ENCODE measurements around the gene RUNX2.

RUNX2 gene

DNA sequence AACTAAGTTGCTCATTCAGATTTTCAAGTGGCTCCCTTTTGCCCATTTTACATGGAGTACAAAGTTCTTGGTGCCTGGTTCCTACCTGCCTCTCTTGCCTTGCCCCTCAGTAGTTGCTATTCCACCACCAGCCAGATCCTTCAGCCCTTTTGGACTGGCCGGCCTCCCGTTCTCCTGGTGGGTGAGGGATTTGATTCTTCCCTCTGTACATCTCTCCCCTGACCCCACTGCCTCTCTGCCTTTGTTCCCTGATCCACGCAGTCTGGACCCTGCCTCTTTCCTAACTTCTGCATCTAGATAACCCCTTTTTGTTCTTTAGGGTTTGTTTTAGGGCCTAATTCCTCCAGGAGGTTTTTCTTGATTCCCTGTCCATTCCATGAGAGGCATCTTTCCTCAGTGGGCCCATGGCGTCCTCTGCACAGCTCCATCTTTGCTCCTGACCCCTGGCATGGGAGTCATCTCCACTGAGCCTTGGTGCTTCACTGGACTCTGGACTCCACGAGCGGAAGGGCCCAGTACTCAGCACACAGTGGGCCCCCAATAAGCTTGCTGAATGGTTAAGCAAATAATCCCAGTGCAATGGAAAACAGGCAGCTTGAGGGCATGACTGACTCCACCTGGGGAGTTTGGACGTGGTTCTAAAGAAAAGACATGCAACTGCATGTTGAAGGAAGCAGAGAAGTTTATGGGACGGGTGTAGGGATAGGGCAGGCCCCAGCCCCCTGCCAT, 358.9 kb downstream of the RUNX2 start:
- no peak overlapping the region for H3K4me3 ChIP-seq (ENCODE audit: low read length)
- H3K36me3 ChIP-seq (ENCODE audit: insufficient read depth, low read length) = no peaks in the 10 kb centered on the region
- H3K27ac ChIP-seq (ENCODE audit: low read depth, low read length) = no peak overlapping the region
- WGBS = 96% methylated on average over 8 of the region's 8 CpGs
- no peaks in the 10 kb centered on the region for H3K27me3 ChIP-seq (ENCODE audit: insufficient read depth, low read length)
- H3K9ac ChIP-seq (ENCODE audit: low read depth, low read length) = no peak overlapping the region
- no peaks in the 10 kb centered on the region for H3K4me1 ChIP-seq (ENCODE audit: insufficient read depth, low read length)
- H3K9me3 ChIP-seq (ENCODE audit: insufficient read depth, low read depth, low read length) = no peaks in the 10 kb centered on the region

DNA sequence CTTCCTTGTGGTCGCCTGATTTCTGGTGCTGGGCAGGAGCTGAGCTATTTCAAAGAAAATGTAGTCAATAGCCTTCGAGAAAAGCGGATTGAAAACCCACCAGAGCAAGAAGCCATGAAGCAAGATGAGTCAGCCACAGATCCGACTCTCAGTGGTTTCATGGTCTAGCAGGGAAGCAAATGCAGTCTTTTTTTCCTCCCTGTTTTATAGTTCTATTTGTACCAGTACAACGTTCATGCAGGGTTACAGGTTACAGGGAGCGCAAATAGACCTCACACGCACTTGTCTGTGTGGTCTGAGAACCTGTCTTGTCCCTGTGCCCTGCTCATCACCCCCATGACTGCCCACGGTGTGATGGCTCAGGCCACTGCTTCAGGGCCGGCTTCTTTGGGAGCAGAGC, 359.4 kb downstream of the RUNX2 start:
- Histone ChIP-seq H3K9me3 (ENCODE audit: insufficient read depth, low read depth, low read length) (no peaks in the 10 kb centered on the region), H3K4me3 (ENCODE audit: low read length) (no peak overlapping the region), H3K27ac (ENCODE audit: low read depth, low read length) (no peak overlapping the region), H3K4me1 (ENCODE audit: insufficient read depth, low read length) (no peaks in the 10 kb centered on the region), H3K9ac (ENCODE audit: low read depth, low read length) (no peak overlapping the region), H3K27me3 (ENCODE audit: insufficient read depth, low read length) (no peaks in the 10 kb centered on the region), H3K36me3 (ENCODE audit: insufficient read depth, low read length) (no peaks in the 10 kb centered on the region)
- WGBS = 94% methylated on average over 9 of the region's 9 CpGs

DNA sequence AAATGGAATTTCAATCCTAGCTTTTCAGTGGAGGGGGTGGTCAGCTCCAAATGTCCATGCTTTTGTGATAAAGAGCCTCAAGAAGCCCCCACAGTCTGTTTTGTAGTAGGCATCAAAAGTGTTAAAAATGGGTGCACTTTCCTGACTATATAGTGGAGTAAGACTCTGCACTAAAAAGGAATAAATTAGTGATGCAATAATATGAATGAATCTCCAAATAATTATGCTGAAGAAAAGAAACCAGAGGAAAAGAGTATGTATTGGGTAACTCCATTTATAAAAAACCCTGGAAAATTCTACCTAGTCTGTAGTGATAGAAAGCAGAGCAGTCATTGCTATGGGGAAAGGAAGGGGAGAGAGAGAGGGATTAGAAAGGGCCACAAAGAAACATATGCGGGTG, 360.1 kb downstream of the RUNX2 start:
- Histone ChIP-seq H3K4me3 (ENCODE audit: low read length) (no peak overlapping the region), H3K27me3 (ENCODE audit: insufficient read depth, low read length) (no peaks in the 10 kb centered on the region), H3K4me1 (ENCODE audit: insufficient read depth, low read length) (no peaks in the 10 kb centered on the region), H3K9ac (ENCODE audit: low read depth, low read length) (no peak overlapping the region), H3K36me3 (ENCODE audit: insufficient read depth, low read length) (no peaks in the 10 kb centered on the region), H3K27ac (ENCODE audit: low read depth, low read length) (no peak overlapping the region), H3K9me3 (ENCODE audit: insufficient read depth, low read depth, low read length) (no peaks in the 10 kb centered on the region)
- 100% methylated on average over 1 of the region's 1 CpG for WGBS

DNA sequence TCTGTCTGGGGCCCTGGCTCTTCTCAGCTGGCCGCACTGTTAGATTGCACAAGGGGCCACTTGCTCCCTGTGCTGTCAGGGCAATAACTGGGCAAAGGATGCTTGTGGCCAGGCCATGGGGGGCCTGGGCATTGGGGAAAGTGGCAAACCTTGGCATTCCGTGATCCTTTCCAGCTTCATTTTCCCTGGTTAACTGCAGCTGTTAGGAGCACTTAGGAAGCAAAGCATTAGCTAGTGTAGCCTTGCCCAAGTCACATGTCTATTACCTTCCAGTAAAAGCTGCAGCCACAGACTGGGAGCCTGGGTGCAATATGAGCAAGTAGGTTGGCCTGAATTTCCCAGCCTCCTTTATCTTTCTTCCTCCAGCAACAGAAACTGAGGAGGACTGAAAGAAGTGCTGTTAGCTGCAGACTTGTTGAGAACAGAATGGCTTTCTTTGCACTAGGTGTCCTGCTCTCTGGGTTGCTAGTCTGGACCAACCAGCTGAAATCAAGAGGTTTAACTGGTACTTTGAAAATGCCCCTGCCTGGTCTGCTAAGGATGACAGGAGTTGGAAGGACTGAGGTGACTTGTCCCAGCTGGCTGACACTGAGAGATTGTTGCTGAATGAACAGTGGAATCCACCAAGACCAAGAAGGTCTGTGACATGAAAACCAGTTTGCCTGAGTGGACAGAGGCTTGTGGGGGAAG, 361.9 kb downstream of the RUNX2 start:
- WGBS = 90% methylated on average over 2 of the region's 2 CpGs
- H3K36me3 ChIP-seq (ENCODE audit: insufficient read depth, low read length) = no peaks in the 10 kb centered on the region
- H3K9ac ChIP-seq (ENCODE audit: low read depth, low read length) = no peak overlapping the region
- no peaks in the 10 kb centered on the region for H3K4me1 ChIP-seq (ENCODE audit: insufficient read depth, low read length)
- H3K27ac ChIP-seq (ENCODE audit: low read depth, low read length) = no peak overlapping the region
- H3K27me3 ChIP-seq (ENCODE audit: insufficient read depth, low read length) = no peaks in the 10 kb centered on the region
- H3K9me3 ChIP-seq (ENCODE audit: insufficient read depth, low read depth, low read length) = no peaks in the 10 kb centered on the region
- H3K4me3 ChIP-seq (ENCODE audit: low read length) = no peak overlapping the region

DNA sequence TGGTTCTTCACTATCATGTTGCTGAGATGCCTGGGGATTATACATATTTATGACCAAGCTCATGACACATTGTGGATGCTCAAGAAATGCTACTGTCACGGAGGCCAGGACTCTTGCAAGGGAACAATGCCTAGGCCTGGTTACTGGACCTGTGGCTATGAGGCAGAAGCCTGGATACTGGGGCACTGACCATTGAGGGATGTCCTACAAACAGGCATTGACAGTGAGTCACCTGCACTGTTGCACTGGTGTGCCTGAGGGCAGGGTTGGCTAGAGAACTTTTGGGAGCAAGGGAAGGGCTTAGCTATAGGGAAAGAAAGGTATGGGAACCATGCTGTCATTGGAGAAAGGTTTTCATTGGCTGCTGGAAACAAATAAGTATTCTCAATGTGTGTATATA, 362.7 kb downstream of the RUNX2 start:
- no peaks in the 10 kb centered on the region for H3K4me1 ChIP-seq (ENCODE audit: insufficient read depth, low read length)
- no peak overlapping the region for H3K9ac ChIP-seq (ENCODE audit: low read depth, low read length)
- no peaks in the 10 kb centered on the region for H3K36me3 ChIP-seq (ENCODE audit: insufficient read depth, low read length)
- H3K27me3 ChIP-seq (ENCODE audit: insufficient read depth, low read length) = no peaks in the 10 kb centered on the region
- no peaks in the 10 kb centered on the region for H3K9me3 ChIP-seq (ENCODE audit: insufficient read depth, low read depth, low read length)
- H3K27ac ChIP-seq (ENCODE audit: low read depth, low read length) = no peak overlapping the region
- no peak overlapping the region for H3K4me3 ChIP-seq (ENCODE audit: low read length)
- WGBS = 97% methylated on average over 1 of the region's 1 CpG

DNA sequence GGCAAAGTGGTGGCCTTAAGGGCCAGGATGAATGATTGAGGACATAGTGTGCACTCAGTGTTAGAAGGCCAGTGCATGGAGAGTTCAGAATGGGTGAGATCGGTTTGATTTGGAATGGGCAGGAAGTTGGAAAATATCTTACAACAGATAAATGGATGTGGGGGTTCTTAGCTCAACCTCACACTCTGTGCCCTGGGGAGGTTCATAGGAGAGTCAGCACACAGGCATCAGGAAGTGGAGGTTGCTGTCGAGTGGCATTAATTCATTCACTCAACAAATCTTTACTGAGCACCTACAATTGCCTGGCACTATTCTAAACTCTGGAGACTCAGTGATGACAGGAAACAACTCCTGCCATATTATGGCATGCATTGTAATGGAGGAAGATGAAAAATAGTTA, 363.3 kb downstream of the RUNX2 start:
- no peak overlapping the region for H3K4me3 ChIP-seq (ENCODE audit: low read length)

DNA sequence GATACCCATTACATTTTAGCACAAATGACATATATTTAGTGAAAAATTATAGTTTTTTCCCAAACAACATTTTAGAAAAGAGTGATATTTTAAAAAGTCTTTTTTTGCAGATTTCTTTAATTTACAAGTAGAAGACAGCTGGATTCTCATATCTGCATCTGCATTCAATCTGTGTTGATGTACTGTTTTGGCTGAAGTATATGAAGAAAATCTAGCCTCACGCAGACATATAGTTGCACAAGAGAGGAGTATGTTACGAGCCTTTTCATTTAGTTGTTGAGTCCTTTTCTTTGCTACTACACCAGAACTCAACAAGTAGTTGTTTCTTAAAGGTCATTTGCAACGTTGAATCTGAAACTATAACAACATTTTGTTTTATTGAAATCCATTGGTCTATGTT, 363.9 kb downstream of the RUNX2 start:
- 97% methylated on average over 2 of the region's 3 CpGs for WGBS
- no peaks in the 10 kb centered on the region for H3K27me3 ChIP-seq (ENCODE audit: insufficient read depth, low read length)

More for the DNA sequence above, 363.3 kb downstream of the RUNX2 start:
- Histone ChIP-seq H3K4me1 (ENCODE audit: insufficient read depth, low read length) (no peaks in the 10 kb centered on the region), H3K27ac (ENCODE audit: low read depth, low read length) (no peak overlapping the region), H3K9ac (ENCODE audit: low read depth, low read length) (no peak overlapping the region), H3K9me3 (ENCODE audit: insufficient read depth, low read depth, low read length) (no peaks in the 10 kb centered on the region), H3K36me3 (ENCODE audit: insufficient read depth, low read length) (no peaks in the 10 kb centered on the region), H3K27me3 (ENCODE audit: insufficient read depth, low read length) (no peaks in the 10 kb centered on the region)
- 98% methylated on average over 2 of the region's 2 CpGs for WGBS

DNA sequence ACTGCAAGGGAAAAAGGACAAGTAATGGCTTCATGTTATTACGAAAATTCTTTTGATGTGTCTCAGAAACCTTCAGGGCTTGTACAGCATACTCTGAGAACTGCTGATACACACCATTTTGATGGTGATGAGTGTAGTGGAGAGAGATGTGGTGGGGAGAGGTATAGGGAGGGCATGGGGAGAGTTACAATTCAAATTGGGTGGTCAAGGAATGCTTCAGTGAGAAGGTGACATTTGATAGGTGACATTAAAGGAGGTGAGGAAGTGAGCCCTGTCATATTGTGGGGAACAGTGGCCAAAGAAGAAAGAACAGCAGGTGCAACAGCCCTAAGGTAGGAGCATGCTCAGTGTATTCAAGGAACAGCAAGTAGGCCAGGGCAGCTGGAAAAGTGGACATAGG, 368.6 kb downstream of the RUNX2 start:
- Histone ChIP-seq H3K4me3 (ENCODE audit: low read length) (no peak overlapping the region), H3K9ac (ENCODE audit: low read depth, low read length) (no peak overlapping the region), H3K36me3 (ENCODE audit: insufficient read depth, low read length) (no peaks in the 10 kb centered on the region), H3K9me3 (ENCODE audit: insufficient read depth, low read depth, low read length) (no peaks in the 10 kb centered on the region), H3K27me3 (ENCODE audit: insufficient read depth, low read length) (no peaks in the 10 kb centered on the region), H3K27ac (ENCODE audit: low read depth, low read length) (no peak overlapping the region), H3K4me1 (ENCODE audit: insufficient read depth, low read length) (no peaks in the 10 kb centered on the region; the same call in 1 of the 2 replicates)
- WGBS = 93% methylated on average over 1 of the region's 1 CpG

More for the DNA sequence above, 363.9 kb downstream of the RUNX2 start:
- no peak overlapping the region for H3K9ac ChIP-seq (ENCODE audit: low read depth, low read length)
- no peak overlapping the region for H3K4me3 ChIP-seq (ENCODE audit: low read length)
- H3K36me3 ChIP-seq (ENCODE audit: insufficient read depth, low read length) = no peaks in the 10 kb centered on the region
- H3K4me1 ChIP-seq (ENCODE audit: insufficient read depth, low read length) = no peaks in the 10 kb centered on the region
- H3K9me3 ChIP-seq (ENCODE audit: insufficient read depth, low read depth, low read length) = no peaks in the 10 kb centered on the region
- no peak overlapping the region for H3K27ac ChIP-seq (ENCODE audit: low read depth, low read length)

DNA sequence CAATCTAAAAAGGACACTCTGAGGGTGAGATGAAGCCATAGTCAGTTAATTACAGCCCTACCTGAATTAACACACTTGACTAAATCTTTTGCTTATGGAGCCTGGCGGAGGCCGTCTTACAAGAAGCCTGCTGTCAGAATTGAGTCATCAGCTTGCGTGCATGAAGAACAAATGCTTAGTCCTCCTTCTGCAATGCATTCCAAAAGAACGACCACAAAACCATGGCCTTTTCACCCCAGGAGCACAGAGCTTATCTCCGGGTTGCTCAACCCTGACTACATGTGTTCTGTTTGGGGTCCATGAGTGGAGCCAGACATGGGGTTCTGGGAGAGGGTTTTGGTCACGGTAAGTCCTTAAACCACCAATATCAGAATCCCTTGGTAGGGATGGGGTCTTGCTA, 369.5 kb downstream of the RUNX2 start:
- Histone ChIP-seq H3K27ac (ENCODE audit: low read depth, low read length) (no peak overlapping the region), H3K9ac (ENCODE audit: low read depth, low read length) (no peak overlapping the region), H3K27me3 (ENCODE audit: insufficient read depth, low read length) (no peaks in the 10 kb centered on the region), H3K4me3 (ENCODE audit: low read length) (no peak overlapping the region), H3K4me1 (ENCODE audit: insufficient read depth, low read length) (no peaks in the 10 kb centered on the region; the same call in 1 of the 2 replicates), H3K36me3 (ENCODE audit: insufficient read depth, low read length) (no peaks in the 10 kb centered on the region), H3K9me3 (ENCODE audit: insufficient read depth, low read depth, low read length) (no peaks in the 10 kb centered on the region)
- 84% methylated on average over 5 of the region's 6 CpGs for WGBS

DNA sequence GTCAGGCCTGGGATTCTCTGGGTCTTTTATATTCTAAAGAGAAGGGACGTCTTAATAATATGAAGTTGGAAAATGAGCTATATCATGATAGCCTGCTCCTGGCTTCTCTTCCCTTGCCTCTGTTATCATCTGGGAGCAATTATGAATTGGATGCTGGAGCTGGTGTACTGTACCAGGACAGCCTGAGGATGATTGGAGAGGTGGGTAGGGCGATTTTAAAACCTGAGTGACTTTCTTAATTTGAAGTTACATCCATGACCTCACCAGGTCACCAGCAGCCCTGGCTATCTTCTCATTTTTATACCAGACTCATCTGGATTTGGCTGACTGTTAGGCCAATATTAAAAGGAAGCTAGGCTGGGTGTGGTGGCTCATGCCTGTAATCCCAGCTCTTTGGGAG, 369.9 kb downstream of the RUNX2 start:
- H3K4me3 ChIP-seq (ENCODE audit: low read length) = no peak overlapping the region
- no peaks in the 10 kb centered on the region; the same call in 1 of the 2 replicates for H3K4me1 ChIP-seq (ENCODE audit: insufficient read depth, low read length)
- no peak overlapping the region for H3K27ac ChIP-seq (ENCODE audit: low read depth, low read length)
- H3K36me3 ChIP-seq (ENCODE audit: insufficient read depth, low read length) = no peaks in the 10 kb centered on the region
- no peak overlapping the region for H3K9ac ChIP-seq (ENCODE audit: low read depth, low read length)
- H3K9me3 ChIP-seq (ENCODE audit: insufficient read depth, low read depth, low read length) = no peaks in the 10 kb centered on the region
- no peaks in the 10 kb centered on the region for H3K27me3 ChIP-seq (ENCODE audit: insufficient read depth, low read length)
- 80% methylated on average over 2 of the region's 2 CpGs for WGBS

DNA sequence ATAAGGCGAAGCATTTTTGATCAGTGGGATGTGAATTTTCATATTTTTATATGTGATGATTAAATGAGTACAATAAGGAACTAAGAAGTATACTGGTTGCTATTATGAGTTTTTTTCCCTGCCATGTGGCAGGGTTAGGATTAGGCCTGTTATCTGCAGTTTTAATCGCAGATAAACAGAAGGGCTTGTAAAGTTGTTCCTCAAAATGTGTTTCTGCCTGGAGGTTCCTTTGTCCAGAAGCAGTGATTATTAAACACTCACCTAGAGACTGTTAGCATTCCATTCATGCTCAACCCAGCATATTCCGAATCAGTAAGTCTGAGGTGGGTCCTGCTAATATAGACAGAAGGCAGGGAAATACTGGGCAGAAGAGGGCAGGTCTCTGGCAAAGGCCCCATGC, 371.5 kb downstream of the RUNX2 start:
- no peaks in the 10 kb centered on the region; the same call in 1 of the 2 replicates for H3K4me1 ChIP-seq (ENCODE audit: insufficient read depth, low read length)
- H3K9me3 ChIP-seq (ENCODE audit: insufficient read depth, low read depth, low read length) = no peaks in the 10 kb centered on the region
- no peaks in the 10 kb centered on the region for H3K36me3 ChIP-seq (ENCODE audit: insufficient read depth, low read length)
- no peak overlapping the region for H3K4me3 ChIP-seq (ENCODE audit: low read length)
- no peaks in the 10 kb centered on the region for H3K27me3 ChIP-seq (ENCODE audit: insufficient read depth, low read length)
- no peak overlapping the region for H3K9ac ChIP-seq (ENCODE audit: low read depth, low read length)
- 100% methylated on average over 3 of the region's 3 CpGs for WGBS
- H3K27ac ChIP-seq (ENCODE audit: low read depth, low read length) = no peak overlapping the region

Data from HUES64 (cell line).